Measurements from ENCODE around the gene ARID3A.

ARID3A gene

DNA sequence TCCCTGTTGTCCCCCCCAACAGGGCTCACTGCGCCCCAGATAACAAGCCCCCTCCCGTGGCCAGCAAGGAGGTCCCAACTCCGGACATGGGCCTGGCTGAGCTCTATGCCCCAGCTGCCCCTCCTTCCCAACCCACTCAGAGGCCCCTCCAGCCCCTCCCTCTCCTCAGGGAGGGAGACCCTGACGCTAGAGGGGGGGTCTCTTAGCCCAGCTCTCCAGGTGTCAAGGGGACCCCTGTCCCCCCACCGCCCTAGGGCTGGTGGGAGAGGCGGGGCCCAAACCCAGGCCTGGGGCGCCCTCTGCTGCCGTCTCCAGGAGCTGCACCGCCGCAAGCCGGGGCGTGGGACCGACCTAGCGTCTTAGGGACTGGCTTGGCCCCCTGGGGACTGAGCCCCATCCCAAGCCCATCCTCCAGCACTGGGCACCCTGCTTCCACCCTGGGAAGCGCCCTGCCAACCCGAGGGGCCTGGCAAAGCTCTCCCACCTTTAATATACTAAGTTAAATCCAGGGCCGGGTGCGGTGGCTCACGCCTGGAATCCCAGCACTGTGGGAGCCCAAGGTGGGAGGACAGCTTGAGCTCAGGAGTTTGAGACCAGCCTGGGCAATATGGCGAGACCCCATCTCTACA, 75.8 kb downstream of the ARID3A start:
- peaks cover 44% of the 10 kb centered on the region for H3K27me3 ChIP-seq (ENCODE audit: control insufficient read depth, insufficient read depth, low read length)
- no peak overlapping the region for H3K4me2 ChIP-seq (ENCODE audit: low read length)
- no peak overlapping the region for H3K4me3 ChIP-seq (ENCODE audit: low read length)

DNA sequence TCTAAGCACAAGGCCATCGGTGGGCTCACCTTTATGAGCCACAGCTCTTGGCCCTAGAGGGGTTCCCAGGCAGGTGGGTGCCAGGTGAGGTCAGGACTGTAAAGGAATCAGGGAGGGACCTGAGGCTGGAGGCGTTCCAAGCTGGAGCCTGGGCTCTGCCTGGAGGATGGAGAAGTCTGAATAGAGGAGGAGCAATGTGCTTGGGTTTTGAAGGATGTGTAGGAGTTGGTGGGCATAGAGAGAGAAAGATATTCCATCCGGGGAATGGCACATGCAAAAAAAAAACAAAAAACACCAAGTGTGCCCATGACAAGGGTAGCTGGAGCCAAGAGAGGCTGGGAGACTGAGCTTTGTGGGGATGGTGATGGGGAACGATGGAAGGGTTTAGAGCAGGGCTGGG, 76.8 kb downstream of the ARID3A start:
- Histone ChIP-seq H3K4me1 (ENCODE audit: control insufficient read depth, insufficient read depth, low read length) (no peaks in the 10 kb centered on the region), H3K4me3 (ENCODE audit: low read length) (no peak overlapping the region), H3K9ac (ENCODE audit: low read depth, low read length) (no peak overlapping the region), H3K9me3 (replicated peaks; ENCODE audit: low read length) (no peaks in the 10 kb centered on the region), H3K27me3 (ENCODE audit: control insufficient read depth, insufficient read depth, low read length) (peaks cover 35% of the 10 kb centered on the region), H3K4me2 (ENCODE audit: low read length) (no peak overlapping the region), H3K36me3 (ENCODE audit: insufficient read depth, low read length) (no peaks in the 10 kb centered on the region)

More for the DNA sequence above, 75.8 kb downstream of the ARID3A start:
- H3K9me3 ChIP-seq (replicated peaks; ENCODE audit: low read length) = no peaks in the 10 kb centered on the region
- H3K9ac ChIP-seq (ENCODE audit: low read depth, low read length) = no peak overlapping the region
- H3K4me1 ChIP-seq (ENCODE audit: control insufficient read depth, insufficient read depth, low read length) = peaks cover under 1% of the 10 kb centered on the region
- H3K36me3 ChIP-seq (ENCODE audit: insufficient read depth, low read length) = no peaks in the 10 kb centered on the region

DNA sequence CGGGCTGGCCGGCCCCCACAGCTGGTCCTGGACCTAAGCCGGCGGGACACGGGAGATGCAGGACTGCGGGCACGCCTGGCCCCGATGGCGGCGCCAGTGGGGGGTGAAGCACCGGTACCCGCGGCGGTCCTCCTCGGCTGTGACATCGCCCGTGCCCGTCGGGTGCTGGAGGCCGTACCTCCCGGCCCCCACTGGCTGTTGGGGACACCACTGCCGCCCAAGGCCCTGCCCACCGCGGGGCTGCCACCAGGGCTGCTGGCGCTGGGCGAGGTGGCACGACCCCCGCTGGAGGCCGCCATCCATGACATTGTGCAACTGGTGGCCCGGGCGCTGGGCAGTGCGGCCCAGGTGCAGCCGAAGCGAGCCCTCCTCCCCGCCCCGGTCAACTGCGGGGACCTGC, 77.4 kb downstream of the ARID3A start:
- Histone ChIP-seq H3K36me3 (ENCODE audit: insufficient read depth, low read length) (no peaks in the 10 kb centered on the region), H3K27me3 (ENCODE audit: control insufficient read depth, insufficient read depth, low read length) (peaks cover 28% of the 10 kb centered on the region), H3K9ac (ENCODE audit: low read depth, low read length) (no peak overlapping the region), H3K4me1 (ENCODE audit: control insufficient read depth, insufficient read depth, low read length) (no peaks in the 10 kb centered on the region), H3K9me3 (replicated peaks; ENCODE audit: low read length) (no peaks in the 10 kb centered on the region), H3K4me3 (ENCODE audit: low read length) (no peak overlapping the region), H3K4me2 (ENCODE audit: low read length) (no peak overlapping the region)

DNA sequence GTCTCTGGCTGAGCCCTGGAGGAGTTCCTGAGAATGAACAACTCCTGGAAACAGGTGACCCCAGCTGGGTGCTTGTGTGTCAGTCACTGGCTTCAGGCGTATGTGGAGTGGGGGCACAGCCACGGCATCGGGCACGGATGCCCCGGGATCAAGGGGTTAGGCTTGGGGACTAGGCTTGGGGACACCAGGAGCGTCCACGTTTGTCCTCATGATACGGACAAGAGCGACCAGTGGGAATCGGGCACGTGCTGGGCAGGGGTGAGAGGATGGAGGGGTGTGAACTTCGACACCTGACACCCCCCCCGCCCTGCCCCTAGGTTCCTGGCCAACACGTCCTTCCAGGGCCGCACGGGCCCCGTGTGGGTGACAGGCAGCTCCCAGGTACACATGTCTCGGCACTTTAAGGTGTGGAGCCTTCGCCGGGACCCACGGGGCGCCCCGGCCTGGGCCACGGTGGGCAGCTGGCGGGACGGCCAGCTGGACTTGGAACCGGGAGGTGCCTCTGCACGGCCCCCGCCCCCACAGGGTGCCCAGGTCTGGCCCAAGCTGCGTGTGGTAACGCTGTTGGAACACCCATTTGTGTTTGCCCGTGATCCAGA, 78.5 kb downstream of the ARID3A start:
- Histone ChIP-seq H3K36me3 (ENCODE audit: insufficient read depth, low read length) (peaks cover 8% of the 10 kb centered on the region), H3K27me3 (ENCODE audit: control insufficient read depth, insufficient read depth, low read length) (peaks cover 18% of the 10 kb centered on the region), H3K9me3 (replicated peaks; ENCODE audit: low read length) (no peaks in the 10 kb centered on the region), H3K4me2 (ENCODE audit: low read length) (no peak overlapping the region), H3K4me1 (ENCODE audit: control insufficient read depth, insufficient read depth, low read length) (no peaks in the 10 kb centered on the region), H3K9ac (ENCODE audit: low read depth, low read length) (no peak overlapping the region), H3K4me3 (ENCODE audit: low read length) (no peak overlapping the region)

DNA sequence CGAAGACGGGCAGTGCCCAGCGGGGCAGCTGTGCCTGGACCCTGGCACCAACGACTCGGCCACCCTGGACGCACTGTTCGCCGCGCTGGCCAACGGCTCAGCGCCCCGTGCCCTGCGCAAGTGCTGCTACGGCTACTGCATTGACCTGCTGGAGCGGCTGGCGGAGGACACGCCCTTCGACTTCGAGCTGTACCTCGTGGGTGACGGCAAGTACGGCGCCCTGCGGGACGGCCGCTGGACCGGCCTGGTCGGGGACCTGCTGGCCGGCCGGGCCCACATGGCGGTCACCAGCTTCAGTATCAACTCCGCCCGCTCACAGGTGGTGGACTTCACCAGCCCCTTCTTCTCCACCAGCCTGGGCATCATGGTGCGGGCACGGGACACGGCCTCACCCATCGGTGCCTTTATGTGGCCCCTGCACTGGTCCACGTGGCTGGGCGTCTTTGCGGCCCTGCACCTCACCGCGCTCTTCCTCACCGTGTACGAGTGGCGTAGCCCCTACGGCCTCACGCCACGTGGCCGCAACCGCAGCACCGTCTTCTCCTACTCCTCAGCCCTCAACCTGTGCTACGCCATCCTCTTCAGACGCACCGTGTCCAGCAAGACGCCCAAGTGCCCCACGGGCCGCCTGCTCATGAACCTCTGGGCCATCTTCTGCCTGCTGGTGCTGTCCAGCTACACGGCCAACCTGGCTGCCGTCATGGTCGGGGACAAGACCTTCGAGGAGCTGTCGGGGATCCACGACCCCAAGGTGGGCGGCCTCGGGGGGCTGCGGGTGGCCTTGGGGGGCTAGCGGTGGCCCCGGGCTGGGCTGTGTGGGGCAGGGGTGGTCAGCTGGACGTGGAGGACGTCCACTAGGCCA, 79.2 kb downstream of the ARID3A start:
- no peak overlapping the region for H3K4me2 ChIP-seq (ENCODE audit: low read length)
- no peak overlapping the region for H3K4me3 ChIP-seq (ENCODE audit: low read length)
- H3K27me3 ChIP-seq (ENCODE audit: control insufficient read depth, insufficient read depth, low read length) = peaks cover 15% of the 10 kb centered on the region
- H3K36me3 ChIP-seq (ENCODE audit: insufficient read depth, low read length) = peaks cover 15% of the 10 kb centered on the region
- H3K9ac ChIP-seq (ENCODE audit: low read depth, low read length) = no peak overlapping the region
- no peaks in the 10 kb centered on the region for H3K9me3 ChIP-seq (replicated peaks; ENCODE audit: low read length)
- no peaks in the 10 kb centered on the region for H3K4me1 ChIP-seq (ENCODE audit: control insufficient read depth, insufficient read depth, low read length)

DNA sequence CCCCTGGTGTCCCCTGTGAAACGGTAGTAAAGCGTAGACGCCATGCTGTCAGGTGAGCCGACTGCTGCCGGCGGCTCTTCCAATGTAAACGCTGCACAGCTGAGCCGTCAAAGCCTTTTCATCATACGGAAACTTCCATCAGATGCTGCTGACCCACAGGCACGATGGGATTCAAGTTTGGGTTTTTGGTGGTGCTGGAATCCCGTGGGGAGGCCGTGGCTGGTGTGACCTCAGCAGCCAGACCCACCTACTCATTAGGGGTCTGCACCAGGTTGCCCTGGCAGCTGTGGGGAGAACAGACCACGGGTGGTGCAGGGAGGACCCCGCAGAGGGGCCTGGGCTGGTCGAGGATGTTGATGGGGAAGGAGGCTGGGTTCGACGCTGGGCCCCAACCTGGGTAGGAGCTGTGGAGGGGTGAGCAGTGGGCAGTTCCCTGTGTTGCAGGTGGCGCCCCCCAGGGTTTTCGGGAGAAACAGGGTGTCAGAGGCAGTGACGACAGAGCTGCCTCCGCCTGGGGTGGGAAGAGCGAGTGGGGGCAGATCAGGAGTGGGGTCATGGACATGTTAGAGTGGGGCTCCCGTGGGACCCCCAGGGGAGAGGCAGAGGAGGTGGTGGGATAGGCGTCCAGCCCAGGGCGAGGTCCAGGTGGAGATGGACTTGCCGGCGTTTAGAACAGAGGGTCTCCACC, 81.0 kb downstream of the ARID3A start:
- Histone ChIP-seq H3K9me3 (replicated peaks; ENCODE audit: low read length) (no peaks in the 10 kb centered on the region), H3K9ac (ENCODE audit: low read depth, low read length) (no peak overlapping the region), H3K4me3 (ENCODE audit: low read length) (no peak overlapping the region), H3K36me3 (ENCODE audit: insufficient read depth, low read length) (peaks cover 17% of the 10 kb centered on the region), H3K27me3 (ENCODE audit: control insufficient read depth, insufficient read depth, low read length) (peaks cover 8% of the 10 kb centered on the region), H3K4me1 (ENCODE audit: control insufficient read depth, insufficient read depth, low read length) (no peaks in the 10 kb centered on the region), H3K4me2 (ENCODE audit: low read length) (no peak overlapping the region)

DNA sequence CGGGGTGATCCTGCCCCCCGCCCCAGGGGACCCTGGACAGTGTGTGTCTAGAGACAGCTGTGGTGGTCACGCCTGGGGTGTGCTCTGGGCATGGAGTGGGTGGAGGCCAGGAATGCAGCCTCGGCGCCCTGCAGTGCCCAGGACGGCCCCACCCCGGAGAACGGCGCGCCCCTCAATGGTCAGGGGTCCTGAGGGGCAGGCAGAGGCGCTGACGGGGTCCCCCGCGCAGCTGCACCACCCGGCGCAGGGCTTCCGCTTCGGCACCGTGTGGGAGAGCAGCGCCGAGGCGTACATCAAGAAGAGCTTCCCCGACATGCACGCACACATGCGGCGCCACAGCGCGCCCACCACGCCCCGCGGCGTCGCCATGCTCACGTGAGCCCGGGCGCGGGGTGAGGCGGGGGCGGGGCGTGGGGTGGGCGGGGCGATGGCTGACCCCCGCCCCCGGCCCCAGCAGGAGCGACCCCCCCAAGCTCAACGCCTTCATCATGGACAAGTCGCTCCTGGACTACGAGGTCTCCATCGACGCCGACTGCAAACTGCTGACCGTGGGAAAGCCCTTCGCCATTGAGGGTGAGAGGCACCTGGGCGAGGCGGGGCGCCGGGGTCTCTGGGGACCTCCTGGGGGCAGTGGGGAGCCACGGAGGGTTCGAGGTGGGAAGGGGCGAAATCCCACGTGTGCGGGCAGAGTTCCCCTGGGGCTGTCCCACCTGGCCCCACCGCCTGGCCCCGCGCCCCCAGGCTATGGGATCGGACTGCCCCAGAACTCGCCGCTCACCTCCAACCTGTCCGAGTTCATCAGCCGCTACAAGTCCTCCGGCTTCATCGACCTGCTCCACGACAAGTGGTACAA, 81.8 kb downstream of the ARID3A start:
- H3K4me2 ChIP-seq (ENCODE audit: low read length) = no peak overlapping the region
- no peaks in the 10 kb centered on the region for H3K9me3 ChIP-seq (replicated peaks; ENCODE audit: low read length)
- peaks cover 19% of the 10 kb centered on the region for H3K36me3 ChIP-seq (ENCODE audit: insufficient read depth, low read length)
- H3K27me3 ChIP-seq (ENCODE audit: control insufficient read depth, insufficient read depth, low read length) = peaks cover 5% of the 10 kb centered on the region
- no peak overlapping the region for H3K4me3 ChIP-seq (ENCODE audit: low read length)
- no peak overlapping the region for H3K9ac ChIP-seq (ENCODE audit: low read depth, low read length)
- H3K4me1 ChIP-seq (ENCODE audit: control insufficient read depth, insufficient read depth, low read length) = no peaks in the 10 kb centered on the region

DNA sequence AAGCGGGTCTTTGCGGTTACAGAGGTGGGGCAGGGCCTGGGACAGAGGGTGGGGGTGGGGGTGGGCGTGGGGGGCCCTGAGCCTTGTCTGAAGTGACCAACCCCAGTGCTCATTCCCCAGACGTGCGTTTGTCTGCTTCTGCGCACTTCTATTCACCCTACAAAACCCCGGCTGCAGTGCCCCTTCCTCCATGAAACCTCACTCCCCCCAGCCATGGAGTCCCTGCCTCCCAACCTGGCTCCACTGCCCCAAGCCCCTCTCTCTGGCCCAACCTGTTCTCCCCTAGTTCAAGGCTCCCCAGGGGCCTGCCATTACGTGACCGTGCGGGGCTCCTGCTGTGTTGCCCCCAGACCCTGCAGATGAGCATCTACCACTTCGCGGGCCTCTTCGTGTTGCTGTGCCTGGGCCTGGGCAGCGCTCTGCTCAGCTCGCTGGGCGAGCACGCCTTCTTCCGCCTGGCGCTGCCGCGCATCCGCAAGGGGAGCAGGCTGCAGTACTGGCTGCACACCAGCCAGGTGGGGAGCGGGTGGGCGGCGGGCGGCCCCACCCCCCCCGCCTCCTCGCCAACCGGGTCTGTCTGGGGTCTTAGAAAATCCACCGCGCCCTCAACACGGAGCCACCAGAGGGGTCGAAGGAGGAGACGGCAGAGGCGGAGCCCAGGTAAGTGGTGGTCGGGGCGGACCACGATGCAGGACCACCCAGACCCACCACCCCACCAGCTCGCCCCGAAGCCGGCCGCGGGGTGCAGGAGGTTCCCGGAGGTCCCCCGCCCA, 82.6 kb downstream of the ARID3A start:
- no peak overlapping the region for H3K9ac ChIP-seq (ENCODE audit: low read depth, low read length)
- peaks cover 5% of the 10 kb centered on the region for H3K27me3 ChIP-seq (ENCODE audit: control insufficient read depth, insufficient read depth, low read length)
- no peaks in the 10 kb centered on the region for H3K9me3 ChIP-seq (replicated peaks; ENCODE audit: low read length)

DNA sequence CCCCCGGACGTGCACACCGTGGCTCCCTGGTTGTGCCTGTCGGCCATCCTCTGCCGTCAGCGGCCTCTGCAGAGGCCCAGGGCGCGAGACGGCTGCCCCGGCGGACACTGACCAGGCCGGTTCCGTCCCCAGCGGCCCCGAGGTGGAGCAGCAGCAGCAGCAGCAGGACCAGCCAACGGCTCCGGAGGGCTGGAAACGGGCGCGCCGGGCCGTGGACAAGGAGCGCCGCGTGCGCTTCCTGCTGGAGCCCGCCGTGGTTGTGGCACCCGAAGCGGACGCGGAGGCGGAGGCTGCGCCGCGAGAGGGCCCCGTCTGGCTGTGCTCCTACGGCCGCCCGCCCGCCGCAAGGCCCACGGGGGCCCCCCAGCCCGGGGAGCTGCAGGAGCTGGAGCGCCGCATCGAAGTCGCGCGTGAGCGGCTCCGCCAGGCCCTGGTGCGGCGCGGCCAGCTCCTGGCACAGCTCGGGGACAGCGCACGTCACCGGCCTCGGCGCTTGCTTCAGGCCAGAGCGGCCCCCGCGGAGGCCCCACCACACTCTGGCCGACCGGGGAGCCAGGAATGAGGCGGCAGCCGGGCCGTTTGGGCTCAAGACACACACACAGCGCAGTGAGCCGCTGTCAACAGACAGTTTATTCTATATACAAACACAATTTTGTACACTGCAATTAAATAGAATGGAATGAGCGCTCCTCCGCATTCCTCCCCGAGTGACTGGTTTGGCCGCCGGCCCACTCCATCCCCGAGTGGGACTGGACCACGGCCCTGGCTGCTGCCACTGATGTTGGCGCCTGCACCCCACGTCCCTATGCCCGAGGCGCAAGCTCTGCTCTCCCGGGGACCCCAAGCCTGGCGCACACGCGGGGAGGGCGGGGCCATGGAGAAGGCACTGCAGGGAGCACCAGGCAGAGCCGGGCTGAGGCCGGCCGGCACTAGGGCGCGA, 83.5 kb downstream of the ARID3A start:
- no peak overlapping the region for H3K9ac ChIP-seq (ENCODE audit: low read depth, low read length)
- no peaks in the 10 kb centered on the region for H3K4me1 ChIP-seq (ENCODE audit: control insufficient read depth, insufficient read depth, low read length)
- no peaks in the 10 kb centered on the region for H3K9me3 ChIP-seq (replicated peaks; ENCODE audit: low read length)
- peaks cover 32% of the 10 kb centered on the region for H3K36me3 ChIP-seq (ENCODE audit: insufficient read depth, low read length)
- no peak overlapping the region for H3K4me2 ChIP-seq (ENCODE audit: low read length)
- H3K4me3 ChIP-seq (ENCODE audit: low read length) = no peak overlapping the region
- no peaks in the 10 kb centered on the region for H3K27me3 ChIP-seq (ENCODE audit: control insufficient read depth, insufficient read depth, low read length)

More for the DNA sequence above, 82.6 kb downstream of the ARID3A start:
- Histone ChIP-seq H3K4me3 (ENCODE audit: low read length) (no peak overlapping the region), H3K4me1 (ENCODE audit: control insufficient read depth, insufficient read depth, low read length) (no peaks in the 10 kb centered on the region), H3K4me2 (ENCODE audit: low read length) (no peak overlapping the region), H3K36me3 (ENCODE audit: insufficient read depth, low read length) (peaks cover 26% of the 10 kb centered on the region)
